Lower lobe of right lung (tissue), 2 donors: ENCODE data around the gene ST6GALNAC4. TPM values are rescaled to one million over a fixed set of nuclear protein-coding genes. Genes with fewer than 3 reads are reported as not detected.

Experiments used
- ATAC-seq, 2 donors: fragments of 200-7000 bp; cut with Tn5 transposase; one replicate each; pipeline ENCODE4 v1.9.1; 2020 to 2022; ENCODE audit warnings: mild to moderate bottlenecking in 2 of 2, moderate library complexity in 2 of 2
- DNase-seq: peaks from one replicate; pipeline ENCODE4 v3.0.0-alpha.2; 2020
- H3K27ac ChIP-seq: fragments of 200-600 bp; one replicate; pipeline ENCODE4 v1.8.0; 2022
- H3K27me3 ChIP-seq: fragments of 200-600 bp; one replicate; pipeline ENCODE4 v1.8.0; 2022; ENCODE audit warnings: low read depth
- H3K36me3 ChIP-seq: fragments of 200-600 bp; one replicate; pipeline ENCODE4 v1.8.0; 2022; ENCODE audit warnings: mild to moderate bottlenecking
- H3K4me1 ChIP-seq: fragments of 200-600 bp; one replicate; pipeline ENCODE4 v1.8.0; 2022
- H3K4me3 ChIP-seq: fragments of 200-600 bp; one replicate; pipeline ENCODE4 v1.8.0; 2022; ENCODE audit warnings: mild to moderate bottlenecking
- H3K9me3 ChIP-seq: fragments of 200-600 bp; one replicate; pipeline ENCODE4 v1.8.0; 2022
- CTCF ChIP-seq: fragments of 200-600 bp; IDR thresholded peaks from one replicate; pipeline ENCODE4 v1.8.0; 2022; ENCODE audit warnings: antibody characterized with exemption, mild to moderate bottlenecking
- intact Hi-C: fragments of 100-400 bp; cut with DNase I; formaldehyde crosslinking; loops from one replicate; pipeline ENCODE4 v1.11.0; 2022
- total RNA-seq: library from RNA; stranded (reverse); fragmentation: NEBNext Ultra II Directional; extraction: Animal tissue kit (Norgen Biotek cat#: 25700); gene quantifications from one replicate; pipeline ENCODE4 v1.2.1, GENCODE V29; 2021
- donor health status: DM: no; HTN: yes; CAD: no; lungs with severe emphysema.

The ST6GALNAC4 gene
- total RNA-seq, 1 donor from 2014 or later, result 45.6 TPM

- no peaks in the 10 kb centered on the region for H3K36me3 ChIP-seq
- H3K9me3 ChIP-seq, result no peaks in the 10 kb centered on the region
- no peak overlapping the region for H3K4me3 ChIP-seq
- peaks cover 45% of the 10 kb centered on the region for H3K4me1 ChIP-seq
- DNase-seq (no peak), ATAC-seq (no peak)
- intact Hi-C loops, result no loop called here
- no peaks in the 10 kb centered on the region for H3K27me3 ChIP-seq
- TF ChIP-seq CTCF, result no peak
- H3K27ac ChIP-seq, result no peak overlapping the region
Measured at GRCh38 chr9:127958728-127959127, 41.9 kb upstream of the ST6GALNAC4 start.

GRCh38 chr9:127955294-127956015, 38.6 kb upstream of the ST6GALNAC4 start:
- intact Hi-C loops, result no loop called here
- peak; percentile 95 to 96 for ATAC-seq
- Histone ChIP-seq H3K4me1 (peaks cover 36% of the 10 kb centered on the region), H3K4me3 (no peak overlapping the region), H3K27ac (peak overlapping the region; percentile 6), H3K36me3 (no peaks in the 10 kb centered on the region), H3K27me3 (no peaks in the 10 kb centered on the region), H3K9me3 (no peaks in the 10 kb centered on the region)
- DNase-seq, result peak; percentile 82
- TF ChIP-seq CTCF, result peak; percentile 29

GRCh38 chr9:127954831-127955293, 38.0 kb upstream of the ST6GALNAC4 start:
- DNase-seq (no peak), ATAC-seq (no peak)
- H3K4me3 ChIP-seq, result no peak overlapping the region
- peak overlapping the region; percentile 6 for H3K27ac ChIP-seq
- H3K4me1 ChIP-seq, result peaks cover 32% of the 10 kb centered on the region
- no peaks in the 10 kb centered on the region for H3K27me3 ChIP-seq
- no peaks in the 10 kb centered on the region for H3K9me3 ChIP-seq
- H3K36me3 ChIP-seq, result peaks cover 4% of the 10 kb centered on the region
- intact Hi-C loops, result no loop called here
- TF ChIP-seq CTCF, result no peak

GRCh38 chr9:127953768-127954505, 37.1 kb upstream of the ST6GALNAC4 start:
- ATAC-seq (no peak), DNase-seq (no peak)
- no peak for TF ChIP-seq CTCF
- Histone ChIP-seq H3K27ac (peak overlapping the region; percentile 6), H3K27me3 (no peaks in the 10 kb centered on the region), H3K36me3 (peaks cover 4% of the 10 kb centered on the region), H3K4me1 (peaks cover 32% of the 10 kb centered on the region), H3K4me3 (no peak overlapping the region), H3K9me3 (no peaks in the 10 kb centered on the region)
- intact Hi-C loops, result no loop called here

GRCh38 chr9:127953154-127953553, 36.3 kb upstream of the ST6GALNAC4 start:
- peaks cover 4% of the 10 kb centered on the region for H3K36me3 ChIP-seq
- DNase-seq, result no peak
- intact Hi-C loops, result no loop called here
- no peaks in the 10 kb centered on the region for H3K27me3 ChIP-seq
- no peak for ATAC-seq
- H3K9me3 ChIP-seq, result no peaks in the 10 kb centered on the region
- TF ChIP-seq CTCF, result no peak
- H3K4me3 ChIP-seq, result no peak overlapping the region
- no peak overlapping the region for H3K27ac ChIP-seq
- H3K4me1 ChIP-seq, result peaks cover 32% of the 10 kb centered on the region
